ENCODE results near the gene ERFE. TPM values are rescaled to one million over a fixed set of nuclear protein-coding genes. Genes with fewer than 3 reads are reported as not detected.

The ERFE gene
- total and polyA plus RNA-seq, 2 donors (not counting 3 experiments of a cell fraction or from before 2014, with no cell fraction given): 0.65 to 1.2 TPM

- no peaks in the 10 kb centered on the region for H3K9me3 ChIP-seq (replicated peaks; ENCODE audit: control insufficient read depth, insufficient read depth, low read length)
- peaks cover 4% of the 10 kb centered on the region for H3K4me1 ChIP-seq (ENCODE audit: control insufficient read depth, extremely low read depth, insufficient read depth, low read length)
- dilution Hi-C loops (cut with MboI; ENCODE audit: extremely low pct_ligation_motif_present, low sequenced_read_pairs): no loop called here
- ChIA-PET CTCF (interaction anchor here (1.6 kb wide), 1 partner anchor 56 kb away, joined by 5 read pairs; no protein-coding TSS in a partner anchor), POLR2A (no interaction called here)
- DNase-seq (ENCODE audit: low read depth, low spot score) (no peak), FAIRE-seq (no peak)
- H3K4me2 ChIP-seq (ENCODE audit: insufficient read depth, low read length): no peak overlapping the region
- TF ChIP-seq CTCF (IDR thresholded peaks at IDR 0.05; ENCODE audit: extremely low read depth in 1 of 2, insufficient read depth in 1 of 2, low read depth in 1 of 2, low read length in 2 of 2): no peak
- no peak for TF ChIP-seq EZH2 (IDR thresholded peaks at IDR 0.05; ENCODE audit: borderline replicate concordance, low read depth, low read length, severe bottlenecking)
- no peak for TF ChIP-seq MAX (IDR thresholded peaks at IDR 0.05; ENCODE audit: insufficient read depth, insufficient read length)
- TF ChIP-seq POLR2AphosphoS5 (IDR thresholded peaks at IDR 0.05; ENCODE audit: insufficient read depth, low read depth, low read length): no peak
- no peak for TF ChIP-seq FOS (IDR thresholded peaks at IDR 0.05; ENCODE audit: borderline replicate concordance, insufficient read depth, low read length)
- TF ChIP-seq POLR2A (IDR thresholded peaks at IDR 0.05; ENCODE audit: low read depth, low read length): no peak
- no peak for TF ChIP-seq JUN (IDR thresholded peaks at IDR 0.05; ENCODE audit: borderline replicate concordance, insufficient read depth, insufficient read length, low read depth)
- no peak for TF ChIP-seq MYC (IDR thresholded peaks at IDR 0.05; ENCODE audit: low read depth, low read length)
- no peak for TF ChIP-seq GATA2 (IDR thresholded peaks at IDR 0.05; ENCODE audit: insufficient read depth, insufficient read length, low read depth, low read length)
- no peaks in the 10 kb centered on the region for H3K9me1 ChIP-seq (replicated peaks; ENCODE audit: control insufficient read depth, extremely low read depth, insufficient read depth, low read length)
- no peak overlapping the region for H3K4me3 ChIP-seq (replicated peaks in 1 of 3; ENCODE audit: insufficient read depth in 1 of 3, low read depth in 1 of 3, low read length in 3 of 3)
- intact Hi-C loops (cut with micrococcal nuclease): no loop called here
- peaks cover 14% of the 10 kb centered on the region for H3K79me2 ChIP-seq (ENCODE audit: control insufficient read depth, insufficient read depth, low read length)
- no peak overlapping the region for H2AFZ ChIP-seq (ENCODE audit: low read depth, low read length)
- no peaks in the 10 kb centered on the region for H3K36me3 ChIP-seq (ENCODE audit: control insufficient read depth in 2 of 2, extremely low read depth in 1 of 2, insufficient read depth in 2 of 2, low read length in 2 of 2)
- no peak overlapping the region for H3K9ac ChIP-seq (replicated peaks; ENCODE audit: extremely low read depth, insufficient read depth, low read length)
- peaks cover 21 to 25% of the 10 kb centered on the region in 2 experiments for H3K27me3 ChIP-seq (ENCODE audit: control insufficient read depth in 2 of 2, insufficient read depth in 2 of 2, low read length in 2 of 2)
- no peaks in the 10 kb centered on the region for H4K20me1 ChIP-seq (replicated peaks; ENCODE audit: control insufficient read depth, extremely low read depth, insufficient read depth, low read length)
- H3K27ac ChIP-seq (ENCODE audit: insufficient read depth, low read depth, low read length): no peak overlapping the region
- no TSS peak for BruUV-seq (replicated peaks)
Observed at GRCh38 chr2:238207006-238207405, 48.2 kb downstream of the ERFE start.

Measured in endothelial cell of umbilical vein (primary cell).